CD4-positive, alpha-beta T cell treated with Interleukin-6 at 100 ng/mL for 8 hours (primary cell): ENCODE results near the gene ADGRV1.

Experiments used
- DNase-seq: peaks from one replicate; pipeline ENCODE4 v3.0.0-alpha.2; 2020; ENCODE audit warnings: mixed read lengths, low spot score

The ADGRV1 gene

DNA sequence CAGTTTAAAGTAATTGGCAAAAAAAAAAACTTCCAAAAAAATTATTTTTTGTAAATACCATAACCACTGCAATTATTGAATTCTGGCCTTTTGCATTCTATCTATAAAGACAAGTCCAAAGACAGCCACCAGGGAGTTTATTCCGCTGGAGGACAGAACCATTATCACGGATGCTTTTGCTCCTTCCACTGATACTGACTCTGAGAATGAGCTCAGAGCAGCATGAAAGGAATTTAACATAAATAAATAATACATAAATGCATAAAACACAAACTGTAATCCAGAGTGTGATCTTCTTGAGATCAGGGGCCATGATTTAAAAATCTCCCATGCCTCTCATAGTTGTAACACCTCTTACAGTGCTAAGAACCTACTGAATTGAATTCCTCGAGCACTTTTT is 559.8 kb downstream of the ADGRV1 start:
- DNase-seq, result no peak

DNA sequence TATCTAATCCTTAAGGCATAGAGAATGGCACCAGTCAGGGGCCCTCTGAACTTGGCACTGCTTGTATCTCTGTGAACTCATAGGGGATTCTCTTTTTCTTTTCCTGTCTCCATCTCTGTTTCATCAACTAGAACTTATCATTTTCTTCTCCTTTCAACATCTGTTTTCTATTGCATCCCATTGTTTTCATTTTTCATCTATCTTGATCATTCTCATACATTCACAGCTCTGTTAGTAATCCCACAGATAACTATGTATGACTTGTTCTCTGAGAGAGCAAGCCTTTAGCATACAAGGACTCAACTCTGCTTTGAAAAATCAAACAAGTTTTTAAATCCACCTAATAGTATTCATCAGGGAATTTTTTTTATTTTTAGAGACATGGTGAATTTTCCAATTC is 560.2 kb downstream of the ADGRV1 start:
- DNase-seq, result no peak

DNA sequence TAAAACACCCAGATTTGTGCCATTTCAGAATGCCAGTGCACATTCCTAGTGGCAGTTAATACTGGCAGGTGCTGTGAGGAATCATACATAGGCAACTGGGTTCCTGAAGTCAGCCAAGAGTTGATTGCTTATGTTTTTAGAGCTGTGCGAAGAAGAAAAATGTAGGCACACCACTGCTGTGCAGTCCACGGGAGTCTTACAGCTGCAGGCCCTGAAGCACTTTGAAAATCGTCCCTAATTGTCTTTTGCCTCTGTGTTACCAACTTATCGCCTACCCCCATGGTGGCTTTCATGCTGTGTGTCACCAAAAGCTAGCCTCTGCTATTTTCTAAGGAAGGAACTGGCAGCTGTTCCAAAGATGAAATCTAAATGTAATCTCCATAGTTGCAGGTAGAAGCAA is 560.6 kb downstream of the ADGRV1 start:
- no peak for DNase-seq

DNA sequence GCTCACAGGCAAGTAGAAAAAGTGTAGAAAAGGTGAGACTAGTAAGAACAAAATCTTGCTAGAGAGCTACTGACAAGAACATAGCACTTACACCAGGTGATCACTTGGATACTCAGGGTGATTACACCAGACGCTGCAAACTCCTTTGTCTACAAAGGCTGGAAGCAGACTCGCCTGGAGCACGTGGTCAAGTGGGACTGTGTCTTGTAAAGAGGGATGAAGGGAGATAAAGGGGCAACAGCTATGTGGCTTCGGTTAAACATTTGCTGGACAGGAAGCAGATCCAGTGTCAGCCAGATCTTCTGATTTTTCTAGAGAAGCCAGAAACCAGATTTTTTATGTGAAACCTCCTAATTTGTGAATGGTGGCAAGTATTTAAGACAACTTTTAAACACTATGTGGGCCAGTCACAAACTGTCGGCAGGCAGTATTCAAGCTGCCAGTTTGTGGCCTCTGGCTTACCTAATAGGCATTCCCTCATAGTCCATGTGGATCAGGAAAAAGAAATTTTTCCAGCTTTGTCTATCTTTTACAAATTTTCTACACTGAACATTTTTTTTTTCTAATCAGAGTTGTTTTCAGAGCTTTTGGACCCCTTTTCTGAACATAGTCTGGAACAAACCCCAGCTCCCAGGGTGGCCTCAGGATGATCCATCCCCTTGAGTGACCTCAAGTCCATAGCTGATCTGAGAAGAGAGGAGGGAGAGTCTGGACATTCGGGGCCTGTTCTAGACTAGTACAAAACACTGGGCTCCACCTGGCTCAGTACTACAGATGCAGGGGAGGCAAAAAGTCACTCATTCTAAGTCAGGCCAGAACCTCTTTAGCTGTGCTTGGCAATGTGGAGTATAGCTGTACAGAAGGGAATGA is 561.6 kb downstream of the ADGRV1 start:
- no peak for DNase-seq

DNA sequence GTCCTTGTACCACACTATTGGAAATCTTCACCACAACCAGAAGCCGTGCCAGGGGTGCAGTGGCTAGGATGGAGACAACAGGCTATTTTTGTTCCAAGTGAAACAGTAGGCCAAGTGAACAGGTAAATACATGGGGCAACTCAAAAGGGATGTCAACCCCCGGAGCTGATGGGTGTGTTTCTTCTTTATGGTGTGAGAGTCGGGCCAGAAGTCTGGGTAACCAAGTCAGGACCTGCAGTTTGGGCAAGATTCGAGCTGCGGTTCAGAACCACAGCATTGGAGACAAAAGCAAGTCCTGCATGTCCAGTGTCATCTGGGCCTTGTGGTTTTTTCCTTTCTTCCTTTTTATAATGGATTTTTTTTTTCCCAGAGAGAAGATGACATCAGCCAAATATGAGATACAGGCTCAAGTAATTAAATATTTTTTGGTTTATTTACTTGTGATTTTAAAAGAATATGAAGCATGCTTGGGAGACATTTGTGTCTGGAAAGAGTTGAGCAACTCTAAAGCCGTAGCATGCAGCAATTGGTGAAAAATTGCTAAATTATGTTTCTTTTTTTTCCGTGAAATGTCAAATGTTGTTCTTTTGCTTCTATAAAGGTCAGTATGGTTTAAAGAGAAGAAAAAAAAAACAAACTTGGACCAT is 562.9 kb downstream of the ADGRV1 start:
- no peak for DNase-seq

DNA sequence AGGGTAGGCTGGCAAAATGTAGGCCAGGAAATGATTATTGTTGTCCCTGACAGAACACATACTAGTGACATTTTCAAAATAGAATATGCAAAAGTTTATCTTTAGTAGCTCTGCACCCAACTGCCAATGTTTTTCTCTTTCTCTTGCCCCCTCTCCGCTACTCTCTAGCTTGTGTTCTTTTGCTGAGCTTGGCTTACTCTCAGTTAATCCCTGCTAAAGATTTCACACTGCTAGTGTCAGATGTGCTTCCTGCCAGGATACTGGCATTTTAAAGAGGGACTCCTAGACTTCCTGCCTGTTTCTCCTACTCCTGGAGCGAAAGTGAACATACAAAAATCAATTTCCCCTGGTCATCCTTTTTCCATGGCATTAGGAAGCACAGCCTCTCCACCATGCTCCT is 564.1 kb downstream of the ADGRV1 start:
- DNase-seq, result no peak

DNA sequence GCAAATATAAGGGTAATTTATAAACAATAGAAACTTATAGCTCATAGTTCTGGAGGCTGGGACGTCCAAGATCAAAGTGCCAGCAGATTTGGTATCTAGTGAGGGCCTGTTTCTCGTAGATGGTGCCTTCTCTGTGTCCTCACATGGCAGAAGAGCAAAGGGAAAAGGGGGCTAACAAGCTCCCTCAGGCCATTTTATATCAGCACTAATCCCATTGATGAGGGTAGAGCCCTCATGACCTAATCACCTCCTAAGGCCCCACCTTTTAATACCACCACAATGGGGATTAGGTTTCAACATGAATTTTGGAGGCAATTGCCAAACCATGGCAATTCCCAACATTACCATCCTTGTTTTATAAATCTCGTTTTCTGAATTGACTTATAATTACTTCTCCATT is 564.7 kb downstream of the ADGRV1 start:
- DNase-seq, result no peak

DNA sequence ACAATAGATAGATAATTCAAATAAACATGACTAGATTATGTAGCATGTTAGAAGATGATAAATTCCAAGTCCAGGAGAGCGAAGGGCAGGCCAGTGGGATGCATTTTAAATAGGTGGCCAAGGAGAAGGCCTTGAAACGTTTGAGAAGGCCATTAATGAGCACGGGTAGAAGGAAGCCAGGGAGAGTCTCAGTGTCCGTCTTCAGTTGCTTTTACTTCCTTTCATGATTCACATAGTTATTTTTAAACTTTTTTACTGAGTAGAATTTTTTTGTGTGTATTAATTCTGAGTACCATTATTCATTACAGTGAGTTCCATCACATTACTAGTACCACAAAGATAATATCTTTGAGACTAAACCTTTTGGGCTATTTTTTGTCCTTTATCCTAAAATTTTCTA is 565.3 kb downstream of the ADGRV1 start:
- DNase-seq, result no peak

DNA sequence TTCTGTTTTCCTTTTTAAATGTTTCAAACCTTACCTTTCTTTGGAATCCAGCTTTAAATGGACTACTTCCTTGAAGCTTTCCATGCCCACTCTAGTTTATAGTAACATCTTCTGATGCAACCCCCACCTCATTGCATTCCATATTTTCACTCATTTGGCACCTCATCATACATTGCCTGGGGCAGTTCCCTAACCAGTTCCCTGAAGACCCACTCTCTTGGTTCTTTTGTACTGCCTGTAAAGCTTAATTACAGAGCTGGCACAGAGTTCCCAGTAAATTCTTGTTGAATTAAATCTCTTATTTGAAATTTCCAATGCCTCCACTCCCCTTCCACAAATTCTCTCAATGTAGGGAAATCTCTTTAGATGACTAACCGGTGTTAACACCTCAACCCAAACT is 567.3 kb downstream of the ADGRV1 start:
- DNase-seq, result no peak

DNA sequence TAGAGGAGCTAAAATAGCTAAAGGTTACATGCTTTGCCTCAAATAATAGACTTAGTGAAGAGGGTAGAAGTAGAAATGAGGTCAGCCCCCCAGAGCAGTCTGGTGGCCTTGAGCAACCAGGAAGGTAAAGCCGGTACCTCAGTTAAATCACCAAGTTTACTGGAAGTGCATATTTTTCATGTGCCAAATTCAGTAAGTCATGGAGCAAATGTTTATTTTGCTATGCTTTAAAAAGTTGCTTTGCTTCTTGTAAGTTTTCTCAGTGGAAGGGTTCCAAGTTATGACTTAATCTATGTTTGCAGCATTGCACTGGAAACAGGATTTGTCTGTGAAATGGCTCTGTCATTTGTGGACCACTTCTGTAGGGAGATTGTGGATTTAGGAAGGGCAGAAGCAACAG is 567.9 kb downstream of the ADGRV1 start:
- DNase-seq, result no peak

DNA sequence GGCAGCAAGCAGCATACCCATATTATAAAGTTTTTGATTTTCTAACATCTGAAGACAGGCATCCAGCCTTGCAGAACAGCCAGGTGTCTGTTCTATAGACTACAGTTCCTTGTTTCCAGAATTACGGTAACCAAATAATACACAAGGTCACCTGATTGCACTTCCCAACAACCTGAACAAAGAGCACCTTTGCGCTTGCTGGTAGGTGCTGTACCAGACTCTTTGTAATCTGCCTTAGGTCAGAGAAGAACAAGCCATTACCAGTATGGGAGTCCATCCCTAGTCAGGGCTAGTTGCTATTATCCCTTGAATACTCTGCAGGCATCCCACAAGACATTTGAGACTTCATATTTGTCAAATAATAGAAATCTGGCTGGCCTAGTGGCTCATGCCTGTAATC is 568.3 kb downstream of the ADGRV1 start:
- DNase-seq, result no peak

DNA sequence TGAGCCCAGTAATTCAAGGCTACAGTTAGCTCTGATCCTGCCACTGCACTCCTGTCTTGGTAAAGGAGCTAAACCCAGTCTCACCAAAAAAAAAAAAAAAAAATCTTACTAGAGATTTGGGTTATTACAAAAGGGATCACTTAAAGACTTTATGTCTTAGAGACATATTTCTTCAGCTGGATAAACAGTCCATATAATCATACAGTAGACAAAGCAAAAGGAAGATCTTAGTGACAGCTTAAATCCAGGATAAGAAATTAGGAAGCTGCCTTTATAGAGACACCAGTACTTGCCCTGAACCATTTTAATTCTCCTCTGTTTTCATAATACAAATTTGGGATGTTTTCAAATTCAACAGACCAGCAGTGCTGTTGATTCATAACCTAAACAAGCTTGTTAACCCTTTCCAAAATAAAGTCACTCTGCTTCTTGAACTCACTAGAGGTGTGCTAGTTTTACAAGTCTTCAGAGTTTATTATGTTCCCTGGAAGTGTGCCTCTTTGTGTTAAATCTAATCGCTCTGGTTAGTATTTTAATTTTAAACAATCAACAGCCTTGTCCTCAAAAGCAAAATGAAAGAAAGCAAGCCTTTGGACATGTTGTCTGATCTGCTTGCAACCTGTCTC is 569.0 kb downstream of the ADGRV1 start:
- DNase-seq, result no peak

DNA sequence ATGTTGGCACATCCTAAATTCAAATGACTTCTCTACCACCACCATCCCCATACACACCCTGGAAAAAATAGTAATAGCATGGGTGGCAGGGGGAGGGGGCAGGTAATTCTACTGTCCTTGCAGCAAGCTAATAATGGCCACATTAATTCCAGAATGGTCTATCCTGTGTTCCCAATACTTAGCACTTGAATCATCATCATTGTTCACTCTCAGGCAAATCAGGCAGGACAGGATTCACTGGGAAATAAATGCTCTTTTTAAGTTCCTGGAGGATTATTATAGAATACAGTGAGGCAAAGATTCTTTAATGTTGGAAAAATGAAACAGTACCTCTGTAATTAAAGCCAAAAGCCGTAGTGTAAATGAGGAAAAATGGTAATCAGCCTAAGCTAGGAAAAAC is 570.0 kb downstream of the ADGRV1 start:
- no peak for DNase-seq

DNA sequence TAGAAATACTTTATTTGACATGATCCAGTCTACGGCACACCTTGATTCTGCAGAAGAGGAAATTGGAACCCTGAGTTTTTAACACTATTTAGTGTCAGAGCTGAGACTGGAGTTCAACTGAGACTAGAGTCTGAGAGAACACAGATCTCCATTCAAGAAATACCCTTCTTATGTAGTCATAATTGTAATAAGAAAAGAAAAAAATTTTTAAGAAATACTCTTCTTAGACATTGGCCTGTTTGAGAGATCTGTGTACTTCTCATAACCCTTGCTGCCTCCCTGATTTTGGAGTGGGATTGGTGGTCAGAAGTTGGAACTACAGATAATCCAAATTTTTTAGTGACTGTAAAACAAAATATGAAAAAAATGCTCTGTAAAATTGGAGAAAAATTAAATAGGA is 571.2 kb downstream of the ADGRV1 start:
- no peak for DNase-seq

DNA sequence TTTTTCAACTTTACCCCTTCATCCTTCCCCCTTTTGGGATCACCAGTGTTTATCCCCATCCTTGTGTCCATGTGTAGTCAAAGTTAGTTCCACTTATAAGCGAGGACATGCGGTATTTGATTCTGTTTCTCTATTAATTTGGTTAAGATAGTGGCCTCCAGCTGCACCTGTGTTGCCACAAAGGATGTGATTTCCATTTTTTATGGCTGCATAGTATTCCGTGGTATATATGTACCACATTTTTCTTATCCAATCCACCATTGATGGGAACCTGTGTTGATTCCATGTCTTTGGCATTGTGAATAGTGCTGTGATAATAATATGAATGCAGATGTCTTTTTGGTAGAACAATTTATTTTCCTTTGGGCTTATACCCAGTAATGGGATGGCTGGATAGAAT is 572.2 kb downstream of the ADGRV1 start:
- DNase-seq, result no peak

DNA sequence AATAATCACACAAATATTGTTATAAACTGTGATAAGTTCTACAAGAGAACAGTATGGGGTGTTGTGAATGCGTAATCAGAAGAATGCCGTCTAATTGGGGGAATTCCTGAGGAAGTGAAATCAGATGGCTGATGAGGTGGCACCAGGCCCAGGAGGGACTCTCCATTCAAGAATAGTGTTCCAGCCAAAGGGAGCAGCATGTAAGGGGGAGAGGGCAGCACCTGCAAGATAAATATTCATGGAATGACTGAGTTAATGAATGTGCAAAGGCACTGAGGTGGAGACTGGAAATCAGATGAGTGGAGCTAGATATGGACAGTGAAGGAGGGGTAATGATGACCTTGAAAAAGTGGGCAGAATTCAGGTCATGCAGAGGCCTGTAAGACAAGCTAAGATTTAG is 574.0 kb downstream of the ADGRV1 start:
- no peak for DNase-seq

DNA sequence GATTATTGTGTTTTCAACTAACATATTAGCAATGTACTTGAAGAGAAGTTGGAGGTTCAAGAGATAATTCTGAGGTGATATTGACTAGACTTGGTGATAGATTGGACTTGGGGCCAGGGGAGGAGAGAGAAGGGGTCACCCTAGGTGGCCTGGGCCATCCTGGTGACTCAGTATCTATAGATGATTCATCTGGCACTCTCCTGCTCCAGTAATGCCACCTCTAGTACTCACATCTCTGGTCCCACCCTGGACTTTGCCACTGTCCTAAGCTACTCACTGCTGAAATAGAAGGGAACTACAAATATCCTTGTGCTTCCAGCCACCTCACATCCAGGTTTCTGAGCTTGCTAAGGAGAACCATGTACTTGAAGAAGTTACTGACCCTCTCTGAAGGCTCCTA is 574.6 kb downstream of the ADGRV1 start:
- DNase-seq, result no peak

DNA sequence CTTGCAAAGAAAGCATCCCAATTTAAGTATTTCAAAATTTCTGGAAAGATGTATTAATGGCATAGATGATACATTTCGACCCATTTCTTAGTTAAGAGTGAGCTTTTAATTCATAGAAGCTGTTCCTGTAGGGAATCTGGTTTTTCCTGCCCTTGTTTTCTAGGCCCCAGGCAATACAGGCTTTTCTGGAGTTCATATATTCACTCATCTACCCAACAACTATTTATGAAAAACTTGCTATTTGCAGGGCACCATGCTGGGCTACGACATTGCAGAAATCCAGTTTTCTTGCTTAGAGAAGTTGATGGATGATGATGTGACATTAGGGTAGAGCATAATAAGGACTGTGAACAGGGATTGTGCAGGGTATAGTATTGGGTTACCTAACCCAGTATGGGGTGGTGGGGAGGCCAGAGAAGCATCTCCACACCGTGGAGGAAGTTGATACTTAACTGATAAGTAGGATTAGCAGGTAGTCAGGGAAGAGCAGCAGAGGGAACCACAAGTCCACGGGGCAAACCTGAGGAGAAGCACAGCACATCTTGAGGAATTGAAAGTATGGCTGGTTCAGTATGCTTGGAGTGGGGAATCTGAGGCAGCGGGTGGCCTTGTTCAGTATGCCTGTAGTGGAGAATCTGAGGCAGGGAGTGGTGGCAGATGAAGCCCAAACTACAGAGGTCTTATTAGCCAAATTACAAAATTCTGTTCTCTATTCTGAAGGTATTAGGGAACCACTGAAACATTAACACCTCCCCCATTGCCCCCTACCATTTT is 577.1 kb downstream of the ADGRV1 start:
- no peak for DNase-seq

DNA sequence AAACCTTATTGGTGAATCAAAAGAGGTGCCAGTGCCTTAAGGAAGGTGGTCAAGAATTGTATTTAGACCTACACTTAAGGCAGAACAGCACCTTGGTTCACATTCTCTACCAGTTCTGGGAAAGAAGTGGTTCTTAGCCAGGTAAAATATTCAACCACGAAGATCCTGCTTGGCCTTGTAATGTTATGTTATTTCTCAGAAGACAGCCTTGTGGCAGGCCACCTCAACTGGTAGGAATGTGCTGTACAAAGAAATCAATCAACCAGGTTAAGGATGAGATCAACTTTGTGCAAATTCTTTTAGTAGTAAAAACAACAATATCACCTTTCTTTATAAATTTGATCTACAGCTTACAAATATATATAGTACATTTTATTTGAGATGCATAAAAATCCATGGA is 577.7 kb downstream of the ADGRV1 start:
- DNase-seq, result no peak

DNA sequence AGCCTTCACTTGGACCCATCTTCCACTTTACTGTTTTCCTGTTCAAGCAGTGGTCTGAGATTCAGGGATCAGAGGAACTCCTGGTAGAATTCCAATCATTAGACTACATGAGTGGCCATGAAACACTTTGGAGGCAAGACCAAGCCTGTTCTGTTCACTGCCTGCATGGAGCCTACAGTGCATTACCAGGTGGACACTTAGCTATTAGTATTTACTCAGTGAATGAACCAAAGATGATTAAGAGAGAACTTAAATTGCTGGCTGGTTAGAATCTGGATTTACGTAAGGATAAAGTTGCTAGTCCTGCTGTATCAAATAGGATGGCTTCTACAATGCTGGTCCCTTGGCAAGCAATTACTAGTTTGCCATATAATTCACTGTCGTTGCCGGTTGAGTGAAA is 579.0 kb downstream of the ADGRV1 start:
- no peak for DNase-seq

DNA sequence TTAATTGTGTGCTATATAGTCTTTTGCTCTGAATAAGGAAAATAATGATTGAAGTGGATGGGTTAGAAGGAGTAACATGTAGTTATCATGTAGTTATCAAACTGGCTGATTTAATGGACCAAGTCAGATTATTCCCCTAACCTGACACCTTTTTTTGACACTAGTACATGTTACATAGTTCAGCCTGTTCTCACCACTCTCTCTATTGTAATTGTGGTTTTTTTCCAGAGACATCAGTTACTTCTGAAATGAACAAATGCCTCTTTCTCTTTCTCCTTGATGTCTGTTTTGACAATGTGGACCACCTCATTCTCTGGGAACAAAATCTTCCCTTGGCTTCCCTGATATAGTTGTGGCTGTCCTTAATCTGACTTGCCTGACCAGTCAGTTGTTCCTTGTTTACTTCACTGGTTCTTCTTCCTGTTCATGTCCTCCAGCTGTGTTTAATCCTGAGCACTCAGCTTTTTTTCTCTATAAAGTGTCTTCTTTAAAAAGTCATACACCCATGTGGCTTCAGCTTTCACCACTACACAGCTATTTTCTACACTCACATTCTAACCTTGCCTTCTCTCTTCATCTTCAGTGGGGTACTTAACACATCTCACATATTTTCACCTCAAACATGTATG is 581.1 kb downstream of the ADGRV1 start:
- no peak for DNase-seq

DNA sequence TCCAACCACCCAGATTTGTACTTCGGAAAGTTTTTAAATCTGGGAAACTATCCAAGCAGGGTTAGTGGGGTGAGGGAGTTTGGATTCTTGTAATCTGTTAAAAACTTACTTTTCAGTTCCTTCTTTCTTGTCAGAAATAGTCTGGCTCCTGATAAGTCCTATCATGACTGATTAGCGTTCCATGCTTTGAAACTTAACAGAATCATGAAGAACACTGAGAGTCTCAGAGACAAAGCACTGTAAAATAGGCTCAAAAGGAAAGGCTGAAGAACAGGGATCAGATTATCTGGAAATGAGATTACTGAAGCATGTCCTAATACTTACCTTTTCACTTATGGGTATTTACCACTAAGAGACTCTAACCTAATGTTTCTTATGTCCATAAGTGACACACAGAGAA is 582.1 kb downstream of the ADGRV1 start:
- DNase-seq, result no peak
